ENCODE data around the gene MGMT.

GRCh38 chr10:129764011-129764900 is 297.2 kb downstream of the MGMT start:
- TF ChIP-seq POLR2A (IDR thresholded peaks at IDR 0.05), result no peak
- no peak for TF ChIP-seq CTCF (IDR thresholded peaks at IDR 0.05)
